TTC549 (cell line): Measurements from ENCODE around the gene RGS11.

Source experiments
- FAIRE-seq: peaks from 2 replicates; lab custom pipeline; 2012; peaks lifted over from hg19 to GRCh38; lab: Jason Lieb, UNC

RGS11 gene

DNA sequence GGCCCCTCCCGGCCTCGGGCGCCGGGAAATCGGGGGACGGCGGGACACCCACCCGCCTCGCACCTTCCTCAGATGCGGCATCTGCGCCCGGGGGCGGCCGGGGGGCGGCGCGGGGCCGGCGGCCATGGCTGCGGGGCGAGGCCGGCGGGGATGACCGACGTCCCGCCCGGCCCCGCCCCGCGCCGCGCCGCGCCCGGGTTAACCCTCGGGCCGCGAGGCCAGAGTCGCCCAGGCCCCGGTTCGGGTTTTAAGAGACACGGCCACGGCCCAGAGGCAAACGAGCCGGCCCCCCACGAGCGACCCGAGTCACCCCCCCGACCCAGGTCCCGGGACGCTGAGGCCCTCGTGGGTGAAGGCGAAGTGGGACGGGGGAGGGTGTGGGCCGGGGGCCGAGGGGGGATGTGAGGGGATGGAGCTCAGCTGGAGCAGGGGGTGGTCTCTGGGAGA is at the start of gene RGS11:
Gene RGS11, minus strand, starts transcription at position 159 of the 447 bp plus-strand sequence. Its CDS starts 33 bp downstream, at position 126.
- FAIRE-seq = no peak

DNA sequence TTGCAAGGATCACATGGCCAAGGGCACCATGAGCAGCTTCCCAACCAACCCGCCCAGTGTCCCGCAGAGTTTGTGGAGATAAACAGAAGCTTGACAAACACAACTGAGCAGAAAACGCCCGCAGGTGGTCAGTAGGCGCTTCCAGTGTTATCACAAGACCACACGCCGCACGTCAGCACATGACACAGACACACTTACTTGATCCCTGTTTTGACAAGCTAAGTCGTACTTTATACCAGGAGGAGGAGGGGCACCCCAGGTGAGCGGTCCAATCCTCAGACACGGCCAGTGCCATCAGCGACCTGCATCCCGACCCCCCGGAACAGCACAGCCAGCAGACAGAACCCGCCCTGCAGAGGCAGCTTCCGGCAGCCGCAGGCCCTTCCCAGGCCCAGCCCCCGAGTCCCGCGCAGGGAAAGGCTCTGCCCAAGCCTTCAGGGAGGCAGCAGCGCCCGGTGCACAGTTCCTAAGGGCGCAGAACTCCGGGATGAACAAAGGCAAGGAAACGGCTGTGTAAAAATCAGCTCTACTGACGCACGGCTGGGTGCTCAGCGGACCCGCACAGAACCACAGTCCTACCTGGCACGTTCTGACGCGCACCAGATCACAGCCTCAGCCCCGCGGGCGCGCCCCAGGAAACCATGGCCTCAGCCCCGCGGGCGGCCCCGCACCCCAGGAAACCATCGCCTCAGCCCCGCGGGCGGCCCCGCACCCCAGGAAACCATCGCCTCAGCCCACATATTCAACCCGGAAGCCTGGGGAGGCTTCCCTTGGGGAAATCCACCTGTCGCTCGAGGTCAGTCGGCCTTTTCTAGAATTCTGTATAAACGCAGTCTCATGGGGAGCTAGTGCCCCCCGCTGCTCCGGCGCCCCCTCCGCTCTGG is 48.9 kb upstream of the RGS11 start:
- FAIRE-seq = no peak

DNA sequence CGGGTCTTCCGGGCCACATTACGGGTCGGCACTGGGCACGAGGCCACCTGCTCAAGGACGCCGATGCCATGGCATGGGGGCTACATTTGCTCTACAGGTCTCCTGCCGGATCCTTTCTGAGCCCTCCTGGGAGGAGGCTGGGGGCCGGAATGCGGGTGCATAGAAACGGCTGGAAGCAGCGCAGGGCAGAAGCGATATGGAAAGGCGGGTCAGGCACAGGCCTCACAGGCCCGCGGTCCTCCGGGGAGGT is 48.4 kb upstream of the RGS11 start:
- FAIRE-seq = no peak

DNA sequence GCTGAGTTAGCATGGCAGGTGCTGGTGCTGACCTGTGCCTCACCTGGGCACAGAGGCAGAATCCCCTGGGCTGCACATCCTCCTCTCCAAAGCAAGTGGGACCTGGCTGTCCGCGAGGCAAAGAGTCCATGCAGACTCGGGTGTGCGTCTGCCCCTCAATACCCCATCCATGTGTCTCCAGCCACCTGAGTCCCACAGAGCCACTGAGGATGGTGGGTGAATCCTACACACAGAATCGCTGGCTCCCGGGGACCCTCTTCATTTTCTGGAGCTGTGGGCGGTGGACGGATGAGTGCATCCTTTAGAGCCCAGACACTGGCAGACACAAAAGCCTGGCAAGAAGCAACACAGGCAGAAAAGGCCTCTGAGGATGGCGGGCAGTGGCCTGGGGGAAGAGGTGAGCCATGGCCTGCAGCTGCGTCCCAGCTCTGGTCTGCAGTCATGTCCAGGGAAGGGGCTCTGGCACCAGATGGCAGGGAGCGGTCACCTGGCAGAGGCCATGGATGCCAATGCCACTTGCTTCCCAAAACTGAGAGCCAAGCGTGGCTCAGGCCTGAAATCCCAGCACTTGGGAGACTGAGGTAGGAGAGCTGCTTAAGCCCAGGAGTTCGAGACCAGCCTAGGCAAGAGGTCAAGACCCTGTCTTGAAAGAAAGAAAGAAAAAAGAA is 46.9 kb upstream of the RGS11 start:
- FAIRE-seq = no peak

DNA sequence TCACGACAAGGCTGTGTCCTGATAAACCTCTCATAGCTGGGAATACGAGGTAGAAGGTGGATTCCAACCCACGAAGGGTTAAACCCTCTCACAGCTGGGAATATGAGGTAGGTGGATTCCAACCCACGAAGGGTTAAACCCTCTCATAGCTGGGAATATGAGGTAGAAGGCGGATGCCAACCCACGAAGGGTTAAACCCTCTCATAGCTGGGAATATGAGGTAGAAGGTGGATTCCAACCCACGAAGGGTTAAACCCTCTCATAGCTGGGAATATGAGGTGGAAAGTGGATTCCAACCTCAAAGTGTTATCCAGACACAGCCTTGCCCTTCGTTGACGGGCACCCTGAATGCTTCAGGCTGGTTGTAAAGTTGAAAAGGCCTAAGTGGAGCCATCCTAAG is 45.8 kb upstream of the RGS11 start:
- no peak for FAIRE-seq

DNA sequence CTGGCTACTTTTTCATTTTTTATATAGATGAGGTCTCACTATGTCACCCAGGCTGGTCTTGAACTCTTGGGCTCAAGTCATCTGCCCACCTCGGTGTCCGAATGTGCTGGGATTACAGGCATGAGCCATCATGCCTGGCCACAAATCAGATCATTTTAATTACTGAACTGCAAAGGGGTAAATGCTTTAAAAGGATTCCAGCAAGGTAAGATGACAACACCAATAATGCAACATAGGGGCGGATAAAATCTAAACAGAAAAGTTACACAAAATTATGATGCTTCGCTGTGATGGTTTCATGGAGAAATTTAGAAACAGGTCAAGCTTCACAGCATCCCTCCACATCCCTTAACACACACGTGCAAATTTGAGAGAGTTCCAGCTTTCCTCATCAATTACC is 44.5 kb upstream of the RGS11 start:
- no peak for FAIRE-seq

DNA sequence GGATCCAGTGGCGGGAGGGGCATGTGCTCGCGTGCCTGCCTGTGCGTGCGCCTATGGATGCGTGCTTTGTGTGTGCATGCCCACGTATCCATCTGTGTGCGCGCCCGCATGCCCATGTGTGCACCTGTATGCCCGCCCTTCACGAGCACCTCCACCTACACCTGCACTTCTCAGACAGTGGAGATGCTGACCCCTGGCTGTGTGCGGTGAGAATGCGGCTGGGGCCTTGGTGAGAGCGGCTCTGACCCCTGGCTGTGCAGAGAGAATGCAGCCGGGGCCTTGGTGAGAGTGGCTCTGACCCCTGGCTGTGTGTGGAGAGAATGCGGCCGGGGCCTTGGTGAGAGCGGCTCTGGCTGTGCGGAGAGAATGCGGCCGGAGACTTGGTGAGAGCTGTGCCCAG is 42.9 kb upstream of the RGS11 start:
- FAIRE-seq = no peak

DNA sequence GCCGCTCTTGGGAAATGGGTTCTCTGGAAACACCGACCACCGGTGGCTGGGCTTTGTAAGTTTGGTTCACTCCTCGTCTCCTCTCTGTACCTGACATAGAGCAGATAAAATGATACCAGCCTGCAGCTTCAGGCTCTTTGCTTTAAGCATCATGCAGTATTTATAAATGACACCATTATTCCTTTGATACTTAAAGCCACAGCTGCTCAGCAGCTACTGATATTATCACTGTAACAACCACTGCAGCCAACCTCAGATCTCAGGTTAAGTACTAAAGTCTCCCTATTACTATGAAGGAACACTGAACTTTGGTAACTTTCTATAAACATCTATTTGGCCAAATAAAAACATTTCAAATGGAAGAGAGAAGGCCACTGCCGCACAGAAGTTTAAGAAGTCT is 41.8 kb upstream of the RGS11 start:
- FAIRE-seq = no peak

DNA sequence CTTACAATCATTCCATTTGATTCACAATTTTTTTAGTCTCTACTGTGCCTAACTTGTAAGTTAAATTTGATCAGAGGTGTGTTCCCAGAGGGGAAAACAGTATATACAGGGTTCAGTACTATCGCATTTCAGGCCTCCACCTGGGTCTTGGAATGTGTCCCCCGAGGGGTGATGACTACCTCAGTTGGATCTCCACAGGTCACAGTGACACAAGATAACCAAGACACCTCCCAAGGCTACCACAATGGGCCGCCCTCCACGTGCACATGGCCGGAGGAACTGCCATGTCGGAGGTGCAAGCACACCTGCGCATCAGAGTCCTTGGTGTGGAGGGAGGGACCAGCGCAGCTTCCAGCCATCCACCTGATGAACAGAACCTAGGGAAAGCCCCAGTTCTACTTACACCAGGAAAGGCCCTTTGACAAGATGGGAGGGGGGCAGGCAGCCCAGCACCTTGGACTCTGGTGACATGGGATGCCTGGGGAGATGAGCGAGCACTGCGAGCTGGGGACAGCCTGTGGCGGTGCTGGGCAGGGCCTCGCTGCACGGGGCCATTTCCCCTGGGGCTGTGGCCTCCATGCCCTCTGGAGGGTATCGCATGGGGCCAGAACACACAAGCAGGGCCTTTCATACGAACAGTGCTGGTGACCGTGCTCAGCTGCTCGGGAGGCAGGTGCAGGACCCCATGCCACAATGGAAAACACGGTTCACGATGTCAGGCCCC is 41.2 kb upstream of the RGS11 start:
- FAIRE-seq = no peak

DNA sequence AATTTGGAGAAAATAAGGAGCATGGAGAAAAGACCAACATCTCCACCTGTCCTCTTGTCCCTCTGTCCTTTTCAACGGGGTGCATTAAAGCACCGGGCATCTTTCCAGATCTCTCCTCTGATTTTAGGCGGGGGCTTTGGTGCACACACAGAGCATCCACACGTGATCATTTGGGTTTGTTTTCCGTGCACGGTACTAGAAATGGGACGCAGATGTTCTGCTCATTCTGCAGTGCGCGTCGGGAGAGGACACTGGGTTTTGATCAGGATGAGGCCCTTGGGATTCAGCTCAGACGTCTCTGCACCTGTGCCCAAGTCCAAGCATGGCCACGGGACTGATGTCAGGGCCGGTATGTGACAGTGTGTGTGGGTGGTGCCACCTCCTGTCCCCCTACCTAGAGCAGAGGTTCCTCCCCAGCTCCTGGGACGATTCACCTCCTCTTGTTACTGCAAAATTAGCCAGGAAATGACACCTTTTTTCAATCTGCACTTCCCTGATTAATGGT is 39.1 kb upstream of the RGS11 start:
- no peak for FAIRE-seq

DNA sequence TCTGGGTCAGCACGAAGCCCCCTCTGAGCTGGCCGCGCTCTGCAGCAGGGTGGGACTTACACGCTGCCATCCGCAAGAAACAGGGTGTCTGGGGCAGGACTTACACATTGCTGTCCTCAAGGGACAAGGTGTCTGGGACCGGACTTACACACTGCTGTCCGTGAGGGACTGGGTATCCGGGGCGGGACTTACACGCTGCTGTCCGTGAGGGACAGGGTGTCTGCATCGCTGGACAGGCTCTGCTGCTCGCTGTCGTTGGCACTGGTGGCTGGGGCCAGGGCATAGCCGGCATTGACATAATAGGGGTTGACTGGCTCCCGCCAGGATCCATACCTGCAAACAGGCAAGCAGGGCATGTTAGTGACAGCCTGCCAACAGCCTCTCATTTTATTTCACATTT is 38.6 kb upstream of the RGS11 start:
- FAIRE-seq = no peak

DNA sequence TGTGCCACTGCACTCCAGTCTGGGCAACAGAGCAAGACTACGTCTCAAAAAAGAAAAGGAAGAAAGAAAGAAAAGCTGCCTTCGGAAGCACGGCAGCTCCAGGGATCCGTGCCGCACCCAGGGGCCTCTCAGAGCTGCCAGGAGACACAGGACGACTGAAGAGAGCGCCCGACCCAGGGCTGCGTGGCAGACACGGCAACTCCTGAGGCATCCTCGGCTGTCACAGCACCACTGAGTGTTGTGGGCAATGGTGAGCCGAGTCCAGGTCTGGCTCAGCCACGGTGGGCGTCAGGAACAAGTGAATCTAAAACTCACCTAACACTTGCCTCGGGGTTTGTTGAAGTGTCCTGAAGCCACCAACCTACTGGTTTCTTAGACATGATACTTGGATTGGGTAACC is 36.0 kb upstream of the RGS11 start:
- FAIRE-seq = no peak

DNA sequence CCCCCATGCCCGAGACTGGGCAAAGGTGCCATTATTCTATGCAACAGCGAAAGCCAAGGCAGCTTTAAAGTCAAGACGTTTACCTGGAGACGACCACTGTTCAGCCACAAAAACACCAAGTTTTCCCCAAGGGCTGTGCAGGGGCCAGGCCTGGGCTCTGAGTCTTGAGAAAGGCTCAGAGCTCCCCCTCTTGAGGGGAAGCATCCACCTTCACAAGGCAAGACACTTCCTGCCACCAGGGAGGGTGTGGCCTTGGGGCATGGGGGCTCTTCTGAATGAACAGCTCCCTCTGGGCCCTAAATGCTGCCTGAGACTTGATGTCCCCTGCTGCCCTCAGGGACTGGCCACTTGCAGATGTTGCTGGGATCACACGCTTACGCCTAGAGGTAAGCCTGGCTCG is 33.7 kb upstream of the RGS11 start:
- no peak for FAIRE-seq

DNA sequence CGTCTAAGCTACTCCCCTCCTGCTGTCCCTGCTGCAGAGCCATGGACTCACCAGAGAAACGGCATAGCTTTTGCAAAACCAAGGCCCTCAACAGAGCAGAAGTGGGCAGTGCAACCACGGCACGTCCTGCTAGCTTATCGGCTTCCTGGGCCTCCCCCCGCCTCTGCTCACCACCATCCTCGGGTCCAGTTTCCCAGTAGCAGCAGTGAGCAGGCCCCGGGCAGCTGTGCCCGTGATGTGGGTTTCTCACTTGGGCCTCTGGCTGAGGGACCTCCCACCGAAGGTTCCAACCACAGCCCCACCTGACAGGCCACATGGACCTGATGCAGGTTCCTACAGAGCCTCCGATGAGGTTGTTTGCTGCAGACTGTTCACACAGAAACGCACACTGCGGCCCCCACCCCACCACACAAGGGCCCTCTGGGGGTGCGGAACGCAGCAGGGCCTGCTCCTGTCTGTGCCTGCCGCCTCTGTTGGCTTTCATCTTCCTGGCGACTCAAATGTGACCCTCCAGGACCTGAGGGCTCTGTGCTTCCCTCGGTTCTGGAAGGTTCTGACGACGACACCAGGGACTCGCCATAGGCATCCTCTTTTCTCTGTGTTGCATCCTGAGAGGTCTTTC is 32.1 kb upstream of the RGS11 start:
- no peak for FAIRE-seq

DNA sequence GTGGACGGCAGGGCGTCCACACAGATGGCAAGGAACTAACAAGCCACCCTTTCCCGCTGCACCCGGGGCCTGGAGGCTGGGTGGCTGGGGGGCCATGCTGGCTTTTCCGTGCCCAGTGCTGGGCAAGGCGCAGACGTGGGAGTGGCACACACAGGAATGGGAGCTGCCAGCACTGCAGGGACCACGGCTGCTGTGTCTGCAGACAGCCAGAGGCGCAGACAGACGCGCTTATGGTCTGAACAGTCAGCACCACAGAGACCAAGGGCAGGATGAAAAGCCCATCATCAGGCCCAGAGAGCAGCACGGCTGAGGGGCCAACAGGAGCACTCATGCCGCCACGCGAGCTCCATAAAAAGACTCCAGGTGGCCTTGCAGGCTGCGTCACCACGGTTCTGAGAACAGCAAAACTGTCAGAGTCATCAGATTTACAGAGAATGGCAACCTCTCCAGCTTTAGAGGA is 31.2 kb upstream of the RGS11 start:
- no peak for FAIRE-seq

DNA sequence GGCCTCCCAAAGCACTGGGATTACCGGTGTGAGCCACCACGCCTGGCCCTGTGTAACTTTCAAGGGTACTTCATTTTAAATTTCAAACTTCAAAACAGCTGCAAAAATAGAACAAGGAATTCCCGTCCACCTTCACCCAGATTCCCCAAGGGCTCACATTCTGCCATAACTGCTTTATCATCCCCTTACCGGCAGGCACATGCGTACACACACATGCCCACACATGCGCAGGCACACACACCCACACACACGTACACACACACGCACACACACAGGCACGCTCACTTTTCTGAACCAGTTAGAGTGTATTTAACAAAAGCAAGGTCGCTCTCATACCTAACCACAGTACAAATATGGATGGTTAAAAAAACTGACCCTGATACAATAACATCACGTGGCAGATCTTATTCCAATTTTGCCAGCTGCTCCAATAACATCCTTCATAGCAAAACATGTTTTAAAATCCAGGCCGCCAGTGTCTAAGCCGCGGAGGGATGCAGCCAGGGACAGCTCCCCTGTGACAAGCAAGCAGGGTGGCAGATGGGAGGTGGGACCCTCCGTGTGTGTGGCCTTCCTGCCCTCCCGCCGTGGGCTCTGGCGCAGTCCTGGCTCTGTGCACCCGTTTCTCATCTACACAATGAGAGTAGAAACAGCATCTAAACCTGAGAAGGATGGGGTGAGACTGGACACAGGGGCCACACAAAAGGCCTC is 30.3 kb upstream of the RGS11 start:
- FAIRE-seq = no peak

DNA sequence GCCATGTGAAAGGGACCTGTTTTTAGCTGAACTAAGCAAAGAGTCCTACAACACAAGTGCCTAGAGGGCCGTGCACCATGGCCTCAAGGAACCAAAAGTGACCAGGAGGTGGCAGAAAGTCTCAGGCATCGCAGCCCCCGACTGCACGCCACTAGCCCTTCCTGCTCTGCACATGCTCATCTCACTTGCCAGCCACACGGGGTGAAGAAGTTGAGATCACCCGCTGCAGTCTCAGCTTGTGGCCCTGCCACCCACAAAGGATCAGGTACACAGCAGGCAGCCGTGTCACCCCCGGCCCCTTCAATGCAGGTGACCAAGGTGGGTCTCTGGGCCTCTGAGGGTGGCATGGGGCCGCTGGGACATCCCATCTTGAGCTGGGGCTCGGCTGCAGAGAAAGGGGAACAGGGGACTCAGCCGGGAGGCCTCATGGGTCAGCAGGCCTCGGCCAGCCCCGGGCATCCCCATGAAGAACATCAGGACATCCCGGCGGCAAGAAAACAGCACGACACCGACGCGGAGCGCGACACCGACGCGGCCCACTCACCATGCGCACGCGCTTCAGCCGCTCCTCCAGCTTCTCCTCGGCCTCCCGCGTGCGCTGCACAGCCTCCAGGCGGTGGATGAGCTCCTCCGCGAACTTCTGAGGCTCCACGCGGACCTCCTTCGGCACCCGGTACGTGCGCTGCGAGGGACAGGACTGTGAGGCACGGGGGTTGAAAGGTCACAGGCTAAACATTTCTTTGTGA is 28.2 kb upstream of the RGS11 start:
- FAIRE-seq = no peak

DNA sequence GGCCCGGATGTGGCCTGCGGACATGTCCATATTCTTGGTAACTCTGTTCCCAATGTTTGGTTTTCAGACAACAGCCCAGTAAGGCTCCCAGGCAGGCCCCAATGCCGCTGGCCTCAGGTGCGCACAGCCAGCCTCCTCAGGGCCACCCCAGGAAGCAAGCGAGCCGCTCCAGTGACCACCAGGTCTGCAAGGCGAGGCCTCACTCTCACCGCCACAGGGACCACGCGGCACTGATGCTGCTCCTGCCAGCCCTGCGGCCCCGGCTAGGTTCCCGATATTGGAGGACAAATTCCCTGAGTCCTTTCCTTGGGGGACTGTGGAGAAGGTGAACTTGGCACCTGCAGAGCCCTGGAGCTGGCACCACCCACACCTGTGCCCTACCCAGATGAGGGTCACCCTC is 26.2 kb upstream of the RGS11 start:
- no peak for FAIRE-seq

DNA sequence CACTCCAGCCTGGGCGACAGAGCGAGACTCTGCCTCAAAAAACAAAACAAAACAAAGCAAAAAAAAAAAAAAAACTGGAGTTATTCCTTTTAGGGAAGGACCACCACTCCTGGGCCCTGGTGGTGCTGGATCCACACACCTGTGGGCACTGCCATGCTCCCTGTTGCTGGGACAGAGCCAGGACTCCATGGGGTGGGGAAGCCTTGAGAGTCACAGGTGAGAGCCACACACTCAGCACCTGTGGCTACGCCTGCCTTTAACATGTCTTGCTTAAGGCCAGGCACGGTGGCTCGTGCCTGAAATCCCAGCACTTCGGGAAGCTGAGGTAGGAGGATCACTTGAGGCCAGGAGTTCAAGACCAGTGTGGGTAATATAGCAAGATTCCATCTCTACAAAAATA is 25.5 kb upstream of the RGS11 start:
- no peak for FAIRE-seq

DNA sequence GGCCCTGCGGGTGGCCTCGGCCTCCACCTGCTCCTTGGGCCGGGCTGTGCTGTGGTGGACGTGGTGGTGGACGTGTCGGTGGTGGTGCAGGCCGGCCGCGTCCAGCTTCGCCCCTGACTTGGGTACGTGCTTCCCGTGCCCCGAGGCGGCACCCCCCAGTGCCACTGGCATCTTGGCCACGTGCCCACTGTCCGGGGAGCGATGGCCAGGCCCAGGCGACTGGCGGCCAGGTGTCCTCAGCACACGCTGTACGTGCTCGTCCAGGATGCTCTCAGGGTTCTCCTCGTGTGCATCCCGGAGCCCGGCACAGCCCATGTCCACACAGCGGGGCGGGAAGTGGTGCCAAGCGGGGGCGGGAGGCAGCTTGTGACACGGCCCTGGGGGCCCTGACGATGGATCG is 22.1 kb upstream of the RGS11 start:
- FAIRE-seq = no peak

DNA sequence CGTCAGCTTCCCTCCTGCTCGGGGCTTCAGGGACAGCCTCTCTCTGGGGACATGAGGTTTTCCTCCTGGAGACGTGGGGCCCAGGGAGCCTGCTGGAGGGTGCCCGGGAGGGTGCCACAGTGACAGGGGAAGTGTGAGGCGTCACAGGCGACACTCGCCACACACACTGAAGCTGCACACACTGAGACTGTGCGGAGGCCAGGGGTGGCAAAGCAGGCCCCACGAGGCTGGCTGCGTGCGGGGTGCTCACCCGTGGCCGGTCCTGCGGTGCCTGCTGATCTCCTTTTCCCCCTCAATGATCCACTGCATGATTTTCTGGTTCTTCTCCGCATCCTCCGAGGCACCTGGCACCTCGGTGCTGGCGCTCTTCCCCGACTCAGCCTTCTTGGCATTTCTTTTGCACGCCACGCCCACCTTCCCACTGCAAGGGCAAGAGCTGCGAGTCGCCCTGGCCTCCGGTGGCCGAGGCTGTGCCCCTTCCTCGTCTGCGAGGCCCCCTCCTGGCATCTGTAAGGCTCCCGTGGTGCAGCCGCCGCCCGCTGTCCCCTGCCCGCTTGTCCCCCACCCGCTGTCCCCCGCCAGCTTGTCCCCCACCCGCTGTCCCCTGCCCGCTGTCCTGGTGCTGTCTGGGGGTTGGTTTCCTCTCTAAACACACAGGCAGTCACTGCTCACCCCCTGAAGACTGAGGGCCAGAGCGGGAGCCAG is 21.2 kb upstream of the RGS11 start:
- FAIRE-seq = no peak
